ENCODE measurements around the gene ARL15.

The ARL15 gene

GRCh38 chr5:54242297-54242696 is 68.1 kb downstream of the ARL15 start:
- Histone ChIP-seq H3K4me1 (no peaks in the 10 kb centered on the region), H3K9me3 (no peaks in the 10 kb centered on the region), H3K27me3 (ENCODE audit: low read depth) (no peaks in the 10 kb centered on the region), H3K4me3 (no peak overlapping the region), H3K36me3 (replicated peaks) (no peaks in the 10 kb centered on the region)
- in situ Hi-C loops (cut with MboI; ENCODE audit: low sequenced_read_pairs) = loop anchor here (25.0 kb wide), 1 partner anchor 1080 kb away; no protein-coding TSS in a partner anchor
- DNase-seq (ENCODE audit: low spot score in 2 of 2) = no peak

- no peaks in the 10 kb centered on the region for H3K9me3 ChIP-seq
- DNase-seq (ENCODE audit: low spot score in 2 of 2) = peak in 1 of 2 experiments; percentile 28
- H3K4me1 ChIP-seq = no peaks in the 10 kb centered on the region
- no peaks in the 10 kb centered on the region for H3K36me3 ChIP-seq (replicated peaks)
- no peak overlapping the region for H3K4me3 ChIP-seq
- no peaks in the 10 kb centered on the region for H3K27me3 ChIP-seq (ENCODE audit: low read depth)
- in situ Hi-C loops (cut with MboI; ENCODE audit: low sequenced_read_pairs) = loop anchor here (25.0 kb wide), 1 partner anchor 1072 kb away; no protein-coding TSS in a partner anchor
These were observed 76.0 kb downstream of the ARL15 start for GRCh38 chr5:54234304-54234933.

GRCh38 chr5:54230936-54231685 is 79.3 kb downstream of the ARL15 start:
- H3K9me3 ChIP-seq = no peaks in the 10 kb centered on the region
- DNase-seq (ENCODE audit: low spot score in 2 of 2) = no peak
- in situ Hi-C loops (cut with MboI; ENCODE audit: low sequenced_read_pairs) = loop anchor here (25.0 kb wide), 1 partner anchor 1069 kb away; no protein-coding TSS in a partner anchor

GRCh38 chr5:54229041-54229780 is 81.2 kb downstream of the ARL15 start:
- Histone ChIP-seq H3K27me3 (ENCODE audit: low read depth) (no peaks in the 10 kb centered on the region), H3K9me3 (no peaks in the 10 kb centered on the region), H3K4me1 (no peaks in the 10 kb centered on the region), H3K4me3 (no peak overlapping the region), H3K36me3 (replicated peaks) (no peaks in the 10 kb centered on the region)
- DNase-seq (ENCODE audit: low spot score in 2 of 2) = peak; percentile 23 to 83
- in situ Hi-C loops (cut with MboI; ENCODE audit: low sequenced_read_pairs) = loop anchor here (25.0 kb wide), 1 partner anchor 1067 kb away; no protein-coding TSS in a partner anchor

More at GRCh38 chr5:54230936-54231685, 79.3 kb downstream of the ARL15 start:
- no peaks in the 10 kb centered on the region for H3K36me3 ChIP-seq (replicated peaks)
- H3K4me3 ChIP-seq = no peak overlapping the region
- no peaks in the 10 kb centered on the region for H3K4me1 ChIP-seq
- H3K27me3 ChIP-seq (ENCODE audit: low read depth) = no peaks in the 10 kb centered on the region

GRCh38 chr5:54227759-54228158 is 82.6 kb downstream of the ARL15 start:
- DNase-seq (ENCODE audit: low spot score in 2 of 2) = no peak
- no peaks in the 10 kb centered on the region for H3K27me3 ChIP-seq (ENCODE audit: low read depth)

GRCh38 chr5:54227109-54227508 is 83.3 kb downstream of the ARL15 start:
- Histone ChIP-seq H3K4me3 (no peak overlapping the region), H3K4me1 (no peaks in the 10 kb centered on the region), H3K9me3 (no peaks in the 10 kb centered on the region), H3K36me3 (replicated peaks) (no peaks in the 10 kb centered on the region), H3K27me3 (ENCODE audit: low read depth) (no peaks in the 10 kb centered on the region)
- in situ Hi-C loops (cut with MboI; ENCODE audit: low sequenced_read_pairs) = loop anchor here (25.0 kb wide), 1 partner anchor 1065 kb away; no protein-coding TSS in a partner anchor
- no peak for DNase-seq (ENCODE audit: low spot score in 2 of 2)

More at GRCh38 chr5:54227759-54228158, 82.6 kb downstream of the ARL15 start:
- Histone ChIP-seq H3K36me3 (replicated peaks) (no peaks in the 10 kb centered on the region), H3K4me1 (no peaks in the 10 kb centered on the region), H3K9me3 (no peaks in the 10 kb centered on the region), H3K4me3 (no peak overlapping the region)
- in situ Hi-C loops (cut with MboI; ENCODE audit: low sequenced_read_pairs) = loop anchor here (25.0 kb wide), 1 partner anchor 1065 kb away; no protein-coding TSS in a partner anchor

GRCh38 chr5:54226215-54226614 is 84.2 kb downstream of the ARL15 start:
- Histone ChIP-seq H3K4me3 (no peak overlapping the region), H3K27me3 (ENCODE audit: low read depth) (no peaks in the 10 kb centered on the region), H3K36me3 (replicated peaks) (no peaks in the 10 kb centered on the region), H3K4me1 (no peaks in the 10 kb centered on the region), H3K9me3 (no peaks in the 10 kb centered on the region)
- in situ Hi-C loops (cut with MboI; ENCODE audit: low sequenced_read_pairs) = loop anchor here (25.0 kb wide), 1 partner anchor 1064 kb away; no protein-coding TSS in a partner anchor
- DNase-seq (ENCODE audit: low spot score in 2 of 2) = no peak

GRCh38 chr5:54224103-54224826 is 86.1 kb downstream of the ARL15 start:
- no peak for DNase-seq (ENCODE audit: low spot score in 2 of 2)
- H3K36me3 ChIP-seq (replicated peaks) = no peaks in the 10 kb centered on the region
- in situ Hi-C loops (cut with MboI; ENCODE audit: low sequenced_read_pairs) = loop anchor here (25.0 kb wide), 1 partner anchor 787 kb away; no protein-coding TSS in a partner anchor
- no peaks in the 10 kb centered on the region for H3K27me3 ChIP-seq (ENCODE audit: low read depth)
- no peak overlapping the region for H3K4me3 ChIP-seq
- no peaks in the 10 kb centered on the region for H3K4me1 ChIP-seq
- H3K9me3 ChIP-seq = no peaks in the 10 kb centered on the region

- Histone ChIP-seq H3K27me3 (ENCODE audit: low read depth) (no peaks in the 10 kb centered on the region), H3K4me1 (no peaks in the 10 kb centered on the region), H3K4me3 (no peak overlapping the region), H3K36me3 (replicated peaks) (no peaks in the 10 kb centered on the region), H3K9me3 (no peaks in the 10 kb centered on the region)
- in situ Hi-C loops (cut with MboI; ENCODE audit: low sequenced_read_pairs) = loop anchor here (25.0 kb wide), 1 partner anchor 785 kb away; no protein-coding TSS in a partner anchor
- DNase-seq (ENCODE audit: low spot score in 2 of 2) = no peak
These were observed 88.0 kb downstream of the ARL15 start for GRCh38 chr5:54222336-54222735.

- H3K27me3 ChIP-seq (ENCODE audit: low read depth) = no peaks in the 10 kb centered on the region
- DNase-seq (ENCODE audit: low spot score in 2 of 2) = no peak
- no peak overlapping the region for H3K4me3 ChIP-seq
- in situ Hi-C loops (cut with MboI; ENCODE audit: low sequenced_read_pairs) = loop anchor here (25.0 kb wide), 1 partner anchor 784 kb away; no protein-coding TSS in a partner anchor
- no peaks in the 10 kb centered on the region for H3K36me3 ChIP-seq (replicated peaks)
- H3K4me1 ChIP-seq = no peaks in the 10 kb centered on the region
- no peaks in the 10 kb centered on the region for H3K9me3 ChIP-seq
These were observed 89.2 kb downstream of the ARL15 start for GRCh38 chr5:54221135-54221534.

GRCh38 chr5:54220230-54221040 is 89.9 kb downstream of the ARL15 start:
- DNase-seq (ENCODE audit: low spot score in 2 of 2) = no peak
- no peaks in the 10 kb centered on the region for H3K4me1 ChIP-seq
- H3K36me3 ChIP-seq (replicated peaks) = no peaks in the 10 kb centered on the region
- no peaks in the 10 kb centered on the region for H3K27me3 ChIP-seq (ENCODE audit: low read depth)
- H3K4me3 ChIP-seq = no peak overlapping the region
- H3K9me3 ChIP-seq = no peaks in the 10 kb centered on the region
- in situ Hi-C loops (cut with MboI; ENCODE audit: low sequenced_read_pairs) = loop anchor here (25.0 kb wide), 1 partner anchor 783 kb away; no protein-coding TSS in a partner anchor

GRCh38 chr5:54217826-54218503 is 92.4 kb downstream of the ARL15 start:
- H3K4me3 ChIP-seq = no peak overlapping the region
- H3K36me3 ChIP-seq (replicated peaks) = no peaks in the 10 kb centered on the region
- H3K4me1 ChIP-seq = peaks cover under 1% of the 10 kb centered on the region; the same call in 1 of the 2 replicates
- peak; percentile 63 to 72 for DNase-seq (ENCODE audit: low spot score in 2 of 2)
- H3K9me3 ChIP-seq = no peaks in the 10 kb centered on the region
- H3K27me3 ChIP-seq (ENCODE audit: low read depth) = no peaks in the 10 kb centered on the region
- in situ Hi-C loops (cut with MboI; ENCODE audit: low sequenced_read_pairs) = loop anchor here (25.0 kb wide), 1 partner anchor 781 kb away; no protein-coding TSS in a partner anchor

Measured in HAP-1 (cell line).